MCF 10A (cell line): Measurements from ENCODE around the gene PRKAB2. TPM values are rescaled to one million over a fixed set of nuclear protein-coding genes. Genes with fewer than 3 reads are reported as not detected.
"Not testable (repeated sequence)": the region's sequence is repeated elsewhere in the genome, so short reads cannot be mapped to it uniquely, and the experiment has no call there.

Source experiments
- BruUV-seq: library from RNA; stranded (reverse); fragments of 400-500 nt; replicated peaks from 2 replicates; lab custom pipeline; 2021; lab: Mats Ljungman, UMichigan
- CTCF ChIA-PET: fragments of 300-600 bp; sonication (Branson Sonifier 250); formaldehyde crosslinking; extraction: SDS; loops from one replicate; lab custom pipeline; 2021; ENCODE audit warnings: antibody characterized with exemption, inconsistent platforms; lab: Yijun Ruan, JAX
- POLR2A ChIA-PET: fragments of 300-600, 350-650 bp; sonication (Branson Sonifier 250); formaldehyde crosslinking; extraction: SDS; loops from one replicate; lab custom pipeline; 2020; ENCODE audit warnings: antibody characterized with exemption, inconsistent platforms; lab: Yijun Ruan, JAX
- DNase-seq: peaks from one replicate; pipeline ENCODE4 v3.0.0-alpha.2; 2018; ENCODE audit not compliant: unreplicated experiment
- H3K27ac Mint-ChIP-seq: one replicate; pipeline ENCODE4 v1.8.0; 2022; ENCODE audit warnings: mild to moderate bottlenecking, low read depth, mixed read lengths; ENCODE audit not compliant: unreplicated experiment
- H3K27me3 Mint-ChIP-seq: one replicate; pipeline ENCODE4 v1.8.0; 2022; ENCODE audit warnings: mixed read lengths; ENCODE audit not compliant: insufficient read depth, unreplicated experiment
- H3K36me3 Mint-ChIP-seq: one replicate; pipeline ENCODE4 v1.8.0; 2022; ENCODE audit warnings: mild to moderate bottlenecking, moderate library complexity, mixed read lengths; ENCODE audit not compliant: insufficient read depth, unreplicated experiment
- H3K4me1 Mint-ChIP-seq: one replicate; pipeline ENCODE4 v1.8.0; 2022; ENCODE audit warnings: mixed read lengths; ENCODE audit not compliant: insufficient read depth, unreplicated experiment
- H3K4me3 Mint-ChIP-seq: one replicate; pipeline ENCODE4 v1.8.0; 2022; ENCODE audit warnings: mild to moderate bottlenecking, moderate library complexity, mixed read lengths; ENCODE audit not compliant: unreplicated experiment
- H3K9me3 Mint-ChIP-seq: one replicate; pipeline ENCODE4 v1.8.0; 2022; ENCODE audit warnings: mixed read lengths; ENCODE audit not compliant: unreplicated experiment
- intact Hi-C: fragments of 100-400 bp; cut with micrococcal nuclease; formaldehyde crosslinking; loops from 2 replicates; pipeline ENCODE4 v1.14.1; 2022
- total RNA-seq: library from RNA; stranded (reverse); gene quantifications from 2 replicates; pipeline ENCODE4 v1.2.3, GENCODE V29; 2022
- TF ChIP-seq, protein P1 (sequence below): fragments of 200-600 bp; IDR thresholded peaks from one replicate; pipeline ENCODE4 v1.8.0; 2022; ENCODE audit warnings: antibody characterized with exemption, mild to moderate bottlenecking; ENCODE audit not compliant: unreplicated experiment

PRKAB2 gene
- total RNA-seq, 1 experiment from 2014 or later, result 35.1 TPM

DNA sequence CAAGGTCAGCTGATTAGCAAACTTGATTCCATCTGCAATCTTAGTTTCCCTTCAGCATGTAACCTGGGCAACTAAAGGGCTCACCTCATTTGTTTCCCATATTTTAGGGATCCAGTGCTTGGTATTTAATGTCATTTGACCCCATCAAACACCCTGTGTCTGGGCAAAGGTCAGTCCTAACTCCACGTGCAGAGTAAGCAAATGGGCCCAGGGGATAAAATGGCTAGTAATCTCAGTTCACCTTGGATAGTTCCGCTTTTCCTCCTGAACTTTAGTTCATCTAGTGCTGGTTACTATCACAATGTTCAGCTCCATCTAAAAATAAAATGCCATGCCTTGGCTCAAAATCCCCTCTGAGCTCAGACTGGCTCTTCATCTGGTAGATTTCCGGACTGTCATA lies 19.5 kb downstream of the PRKAB2 start:
- TF ChIP-seq, protein P1, sequence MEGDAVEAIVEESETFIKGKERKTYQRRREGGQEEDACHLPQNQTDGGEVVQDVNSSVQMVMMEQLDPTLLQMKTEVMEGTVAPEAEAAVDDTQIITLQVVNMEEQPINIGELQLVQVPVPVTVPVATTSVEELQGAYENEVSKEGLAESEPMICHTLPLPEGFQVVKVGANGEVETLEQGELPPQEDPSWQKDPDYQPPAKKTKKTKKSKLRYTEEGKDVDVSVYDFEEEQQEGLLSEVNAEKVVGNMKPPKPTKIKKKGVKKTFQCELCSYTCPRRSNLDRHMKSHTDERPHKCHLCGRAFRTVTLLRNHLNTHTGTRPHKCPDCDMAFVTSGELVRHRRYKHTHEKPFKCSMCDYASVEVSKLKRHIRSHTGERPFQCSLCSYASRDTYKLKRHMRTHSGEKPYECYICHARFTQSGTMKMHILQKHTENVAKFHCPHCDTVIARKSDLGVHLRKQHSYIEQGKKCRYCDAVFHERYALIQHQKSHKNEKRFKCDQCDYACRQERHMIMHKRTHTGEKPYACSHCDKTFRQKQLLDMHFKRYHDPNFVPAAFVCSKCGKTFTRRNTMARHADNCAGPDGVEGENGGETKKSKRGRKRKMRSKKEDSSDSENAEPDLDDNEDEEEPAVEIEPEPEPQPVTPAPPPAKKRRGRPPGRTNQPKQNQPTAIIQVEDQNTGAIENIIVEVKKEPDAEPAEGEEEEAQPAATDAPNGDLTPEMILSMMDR, result no peak
- no peak overlapping the region for H3K4me3 Mint-ChIP-seq
- H3K27me3 Mint-ChIP-seq, result no peaks in the 10 kb centered on the region
- H3K36me3 Mint-ChIP-seq, result peaks cover 52% of the 10 kb centered on the region
- no peaks in the 10 kb centered on the region for H3K4me1 Mint-ChIP-seq
- no peaks in the 10 kb centered on the region for H3K9me3 Mint-ChIP-seq
- no peak overlapping the region for H3K27ac Mint-ChIP-seq
- CTCF ChIA-PET, result no interaction called here
- no peak for DNase-seq
- BruUV-seq, result TSS peak; percentile 2
- intact Hi-C loops, result no loop called here
- POLR2A ChIA-PET, result interaction anchor here (0.6 to 2.0 kb wide), 3 partner anchors 9 to 25 kb away, joined by 3 to 16 read pairs (median 3); no protein-coding TSS in a partner anchor

DNA sequence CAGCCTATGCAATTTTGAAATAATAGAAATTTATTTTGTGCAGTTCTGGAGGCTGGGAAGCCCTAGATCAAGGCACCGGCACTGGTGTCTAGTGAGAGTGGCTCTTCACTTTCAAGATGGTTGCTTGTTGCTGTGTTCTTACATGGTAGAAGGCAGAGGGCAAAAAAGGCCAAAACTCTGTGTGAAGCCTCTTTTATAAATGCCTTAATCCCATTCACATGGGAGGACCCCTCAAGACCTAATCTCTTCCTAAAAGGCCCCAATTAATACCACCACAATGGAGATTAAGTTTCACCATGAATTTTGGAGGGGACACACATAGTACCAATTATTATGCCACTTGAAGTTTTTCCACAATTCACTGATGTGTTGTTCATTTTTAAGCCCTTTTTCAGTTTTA lies 21.0 kb downstream of the PRKAB2 start:
- ChIA-PET POLR2A (interaction anchor here (0.7 to 1.2 kb wide), 2 partner anchors 17 to 30 kb away, joined by 3 to 5 read pairs; no protein-coding TSS in a partner anchor), CTCF (interaction anchor here (0.7 to 1.0 kb wide), 3 partner anchors 12 to 89 kb away, joined by 3 read pairs; no protein-coding TSS in a partner anchor)
- BruUV-seq, result no TSS peak
- intact Hi-C loops, result no loop called here
- no peak overlapping the region for H3K27ac Mint-ChIP-seq
- H3K9me3 Mint-ChIP-seq, result no peaks in the 10 kb centered on the region
- no peak for DNase-seq
- no peaks in the 10 kb centered on the region for H3K27me3 Mint-ChIP-seq
- H3K4me3 Mint-ChIP-seq, result no peak overlapping the region
- TF ChIP-seq, protein P1, result no peak
- peaks cover 37% of the 10 kb centered on the region for H3K36me3 Mint-ChIP-seq
- H3K4me1 Mint-ChIP-seq, result no peaks in the 10 kb centered on the region

DNA sequence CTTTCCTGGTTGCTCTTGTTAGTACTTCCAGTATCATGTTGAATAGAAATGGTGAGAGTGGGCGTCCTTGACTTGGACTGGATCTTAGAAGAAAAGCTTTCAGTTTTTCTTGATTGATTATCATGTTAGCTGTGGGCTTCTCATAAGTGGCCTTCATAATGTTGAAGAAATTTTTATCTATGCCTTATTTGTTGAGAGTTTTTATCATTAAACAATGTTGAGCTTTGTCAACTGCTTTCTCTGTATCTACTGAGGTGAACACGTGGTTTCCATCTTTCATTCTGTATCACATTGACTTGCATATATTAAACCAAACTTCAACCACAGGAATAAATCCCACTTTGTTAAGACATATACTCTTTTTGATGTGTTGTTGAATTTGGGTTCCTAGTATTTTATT lies 29.4 kb downstream of the PRKAB2 start:
- H3K27me3 Mint-ChIP-seq, result no peaks in the 10 kb centered on the region
- CTCF ChIA-PET, result no interaction called here
- H3K4me1 Mint-ChIP-seq, result no peaks in the 10 kb centered on the region
- intact Hi-C loops, result no loop called here
- TF ChIP-seq, protein P1, result no peak
- no peak overlapping the region for H3K27ac Mint-ChIP-seq
- H3K4me3 Mint-ChIP-seq, result no peak overlapping the region
- no peaks in the 10 kb centered on the region for H3K9me3 Mint-ChIP-seq
- no peaks in the 10 kb centered on the region for H3K36me3 Mint-ChIP-seq
- no TSS peak for BruUV-seq
- POLR2A ChIA-PET, result interaction anchor here (1.3 kb wide), 1 partner anchor 14 kb away, joined by 5 read pairs; no protein-coding TSS in a partner anchor
- DNase-seq, result no peak

DNA sequence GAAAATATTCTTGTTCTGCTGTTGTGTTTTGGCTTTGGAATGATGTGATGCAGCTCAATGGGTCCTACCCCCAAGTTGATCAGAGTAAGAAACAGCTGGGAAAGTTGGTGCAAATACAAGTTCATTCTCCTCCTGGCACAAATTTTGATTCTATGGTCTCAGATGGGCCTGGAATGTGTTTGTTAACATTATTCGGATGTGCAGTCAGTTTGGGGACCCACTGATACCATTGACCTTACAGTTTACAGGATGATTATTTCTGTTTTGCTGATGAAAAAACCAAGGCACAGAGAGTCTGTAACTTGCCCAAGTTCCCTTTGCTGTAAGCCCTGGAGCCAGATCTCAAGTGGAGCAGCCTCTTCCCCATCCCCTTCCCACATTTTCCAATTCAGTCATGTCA lies 41.5 kb downstream of the PRKAB2 start:
- H3K4me1 Mint-ChIP-seq, H3K36me3 Mint-ChIP-seq, BruUV-seq, H3K9me3 Mint-ChIP-seq, H3K27me3 Mint-ChIP-seq, H3K4me3 Mint-ChIP-seq, POLR2A ChIA-PET, intact Hi-C loops, DNase-seq, H3K27ac Mint-ChIP-seq: not testable (repeated sequence)
- CTCF ChIA-PET, result interaction anchor here (1.0 kb wide), 1 partner anchor 14 kb away, joined by 4 read pairs; no protein-coding TSS in a partner anchor
